ENCODE data around the gene CRYBB1.

- TF ChIP-seq, protein P1, sequence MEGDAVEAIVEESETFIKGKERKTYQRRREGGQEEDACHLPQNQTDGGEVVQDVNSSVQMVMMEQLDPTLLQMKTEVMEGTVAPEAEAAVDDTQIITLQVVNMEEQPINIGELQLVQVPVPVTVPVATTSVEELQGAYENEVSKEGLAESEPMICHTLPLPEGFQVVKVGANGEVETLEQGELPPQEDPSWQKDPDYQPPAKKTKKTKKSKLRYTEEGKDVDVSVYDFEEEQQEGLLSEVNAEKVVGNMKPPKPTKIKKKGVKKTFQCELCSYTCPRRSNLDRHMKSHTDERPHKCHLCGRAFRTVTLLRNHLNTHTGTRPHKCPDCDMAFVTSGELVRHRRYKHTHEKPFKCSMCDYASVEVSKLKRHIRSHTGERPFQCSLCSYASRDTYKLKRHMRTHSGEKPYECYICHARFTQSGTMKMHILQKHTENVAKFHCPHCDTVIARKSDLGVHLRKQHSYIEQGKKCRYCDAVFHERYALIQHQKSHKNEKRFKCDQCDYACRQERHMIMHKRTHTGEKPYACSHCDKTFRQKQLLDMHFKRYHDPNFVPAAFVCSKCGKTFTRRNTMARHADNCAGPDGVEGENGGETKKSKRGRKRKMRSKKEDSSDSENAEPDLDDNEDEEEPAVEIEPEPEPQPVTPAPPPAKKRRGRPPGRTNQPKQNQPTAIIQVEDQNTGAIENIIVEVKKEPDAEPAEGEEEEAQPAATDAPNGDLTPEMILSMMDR (IDR thresholded peaks at IDR 0.05): no peak
- no peak for TF ChIP-seq POLR2A (IDR thresholded peaks at IDR 0.05)
These were observed 1.9 kb downstream of the CRYBB1 start for GRCh38 chr22:26615830-26616435.
